GM13976 (cell line): Measurements from ENCODE around the gene HLF.

ENCODE experiments used
- DNase-seq: peaks from one replicate; pipeline ENCODE4 v3.0.0; 2012; ENCODE audit warnings: low spot score
- CTCF ChIP-seq: IDR thresholded peaks from 2 replicates; pipeline ENCODE4 v1.5.1; 2012; ENCODE audit warnings: borderline replicate concordance, mild to moderate bottlenecking; ENCODE audit not compliant: insufficient read depth; ENCODE audit errors: extremely low read depth, missing control alignments, control extremely low read depth
- in situ Hi-C: fragments of 300-500 bp; cut with MboI; formaldehyde crosslinking; loops from one replicate; pipeline ENCODE4 v1.12.0; 2022; ENCODE audit warnings: low sequenced_read_pairs, mixed read lengths, inconsistent platforms; ENCODE audit not compliant: unreplicated experiment

Gene HLF

GRCh38 chr17:55279203-55279602 is 14.4 kb downstream of the HLF start:
- in situ Hi-C loops: no loop called here
- TF ChIP-seq CTCF: no peak
- no peak for DNase-seq

- no peak for TF ChIP-seq CTCF
- in situ Hi-C loops: no loop called here
- DNase-seq: no peak
Measured at GRCh38 chr17:55279788-55280187, 15.0 kb downstream of the HLF start.

GRCh38 chr17:55280212-55280611 is 15.5 kb downstream of the HLF start:
- in situ Hi-C loops: no loop called here
- no peak for DNase-seq
- no peak for TF ChIP-seq CTCF

- no peak for TF ChIP-seq CTCF
Measured at GRCh38 chr17:55281649-55282378, 17.1 kb downstream of the HLF start.

GRCh38 chr17:55282379-55282702 is 17.6 kb downstream of the HLF start:
- no peak for DNase-seq

More at GRCh38 chr17:55281649-55282378, 17.1 kb downstream of the HLF start:
- in situ Hi-C loops: no loop called here
- DNase-seq: no peak

GRCh38 chr17:55282741-55283140 is 18.0 kb downstream of the HLF start:
- no peak for DNase-seq
- no peak for TF ChIP-seq CTCF
- in situ Hi-C loops: no loop called here

More at GRCh38 chr17:55282379-55282702, 17.6 kb downstream of the HLF start:
- in situ Hi-C loops: no loop called here
- no peak for TF ChIP-seq CTCF

- TF ChIP-seq CTCF: no peak
- no peak for DNase-seq
- in situ Hi-C loops: no loop called here
Measured at GRCh38 chr17:55283256-55283965, 18.7 kb downstream of the HLF start.
